NCI-H524 treated with DMSO at 0.1 percent for 48 hours (cell line): ENCODE data around the gene SLC37A3.
"Not testable (repeated sequence)": the region's sequence is repeated elsewhere in the genome, so short reads cannot be mapped to it uniquely, and the experiment has no call there.

Experiments
- DNase-seq: peaks from one replicate; lab custom pipeline; 2025; lab: John Stamatoyannopoulos, UW

The SLC37A3 gene

GRCh38 chr7:140348161-140348849, 50.0 kb downstream of the SLC37A3 start:
- DNase-seq = no peak

- no peak for DNase-seq
These were observed 51.1 kb downstream of the SLC37A3 start for GRCh38 chr7:140347218-140347617.

GRCh38 chr7:140345426-140345825, 52.9 kb downstream of the SLC37A3 start:
- DNase-seq = no peak

- DNase-seq = no peak
These were observed 55.4 kb downstream of the SLC37A3 start for GRCh38 chr7:140342727-140343514.

- not testable (repeated sequence) for DNase-seq
These were observed 59.4 kb downstream of the SLC37A3 start for GRCh38 chr7:140338959-140339358.

GRCh38 chr7:140334341-140335057, 63.8 kb downstream of the SLC37A3 start:
- DNase-seq = no peak

GRCh38 chr7:140333686-140334085, 64.6 kb downstream of the SLC37A3 start:
- no peak for DNase-seq

- no peak for DNase-seq
These were observed 65.1 kb downstream of the SLC37A3 start for GRCh38 chr7:140333223-140333622.

GRCh38 chr7:140330595-140330994, 67.7 kb downstream of the SLC37A3 start:
- no peak for DNase-seq

- DNase-seq = no peak
These were observed 68.2 kb downstream of the SLC37A3 start for GRCh38 chr7:140330128-140330527.

- no peak for DNase-seq
These were observed 71.1 kb downstream of the SLC37A3 start for GRCh38 chr7:140327261-140327661.

- no peak for DNase-seq
These were observed 72.0 kb downstream of the SLC37A3 start for GRCh38 chr7:140326116-140326928.

- DNase-seq = no peak
These were observed 72.7 kb downstream of the SLC37A3 start for GRCh38 chr7:140325600-140325999.

GRCh38 chr7:140324714-140325113, 73.6 kb downstream of the SLC37A3 start:
- no peak for DNase-seq

- DNase-seq = no peak
These were observed 75.6 kb downstream of the SLC37A3 start for GRCh38 chr7:140322759-140323158.

GRCh38 chr7:140320078-140320477, 78.3 kb downstream of the SLC37A3 start:
- not testable (repeated sequence) for DNase-seq

- no peak for DNase-seq
These were observed 80.3 kb downstream of the SLC37A3 start for GRCh38 chr7:140317999-140318398.

GRCh38 chr7:140317597-140317996, 80.7 kb downstream of the SLC37A3 start:
- DNase-seq = no peak

GRCh38 chr7:140316165-140316661, 82.1 kb downstream of the SLC37A3 start:
- no peak for DNase-seq

- DNase-seq = no peak
These were observed 82.7 kb downstream of the SLC37A3 start for GRCh38 chr7:140315498-140316164.
